Stimulated activated CD4-positive, alpha-beta T cell treated with anti-CD3 and anti-CD28 coated beads, Interleukin-15, amount 100 ng/mL, for 1 hour (primary cell): ENCODE results near the gene STAB2.
"Not testable (repeated sequence)": the region's sequence is repeated elsewhere in the genome, so short reads cannot be mapped to it uniquely, and the experiment has no call there.

Experiments used
- DNase-seq, 2 donors: peaks; one replicate each; pipeline ENCODE4 v3.0.0-alpha.2; 2020; ENCODE audit warnings: low read depth in 1 of 2, low spot score in 1 of 2

The STAB2 gene

GRCh38 chr12:103645202-103645601 is 58.1 kb downstream of the STAB2 start:
- DNase-seq, result no peak

GRCh38 chr12:103647267-103647666 is 60.2 kb downstream of the STAB2 start:
- no peak for DNase-seq

- DNase-seq, result no peak
Measured at GRCh38 chr12:103652808-103653207, 65.7 kb downstream of the STAB2 start.

- DNase-seq, result not testable (repeated sequence)
Measured at GRCh38 chr12:103653568-103654173, 66.6 kb downstream of the STAB2 start.

GRCh38 chr12:103654816-103655215 is 67.7 kb downstream of the STAB2 start:
- no peak for DNase-seq

- no peak for DNase-seq
Measured at GRCh38 chr12:103656291-103656690, 69.2 kb downstream of the STAB2 start.

- no peak for DNase-seq
Measured at GRCh38 chr12:103657331-103657730, 70.3 kb downstream of the STAB2 start.

- DNase-seq, result no peak
Measured at GRCh38 chr12:103664626-103665025, 77.6 kb downstream of the STAB2 start.

GRCh38 chr12:103665971-103666370 is 78.9 kb downstream of the STAB2 start:
- DNase-seq, result no peak

GRCh38 chr12:103667125-103667524 is 80.1 kb downstream of the STAB2 start:
- no peak for DNase-seq

- no peak for DNase-seq
Measured at GRCh38 chr12:103668520-103668919, 81.4 kb downstream of the STAB2 start.

GRCh38 chr12:103671367-103671766 is 84.3 kb downstream of the STAB2 start:
- no peak for DNase-seq

GRCh38 chr12:103672401-103673119 is 85.5 kb downstream of the STAB2 start:
- DNase-seq, result no peak

- DNase-seq, result no peak
Measured at GRCh38 chr12:103673487-103673886, 86.4 kb downstream of the STAB2 start.

GRCh38 chr12:103673891-103674375 is 86.9 kb downstream of the STAB2 start:
- no peak for DNase-seq

GRCh38 chr12:103676893-103677292 is 89.8 kb downstream of the STAB2 start:
- no peak for DNase-seq

- DNase-seq, result no peak
Measured at GRCh38 chr12:103677341-103677740, 90.3 kb downstream of the STAB2 start.

- no peak for DNase-seq
Measured at GRCh38 chr12:103677905-103678304, 90.8 kb downstream of the STAB2 start.

GRCh38 chr12:103679421-103680170 is 92.5 kb downstream of the STAB2 start:
- DNase-seq, result no peak

- no peak for DNase-seq
Measured at GRCh38 chr12:103680591-103681141, 93.6 kb downstream of the STAB2 start.

GRCh38 chr12:103686026-103686425 is 99.0 kb downstream of the STAB2 start:
- no peak for DNase-seq

GRCh38 chr12:103687253-103687652 is 100.2 kb downstream of the STAB2 start:
- DNase-seq, result no peak
